Karpas-422 (cell line): ENCODE results near the gene VWA5B1. TPM values are rescaled to one million over a fixed set of nuclear protein-coding genes. Genes with fewer than 3 reads are reported as not detected.

Experiments used
- DNase-seq: peaks from one replicate; pipeline ENCODE4 v3.0.0-alpha.2; 2015
- H2AFZ ChIP-seq: fragments of 200-600 bp; sonication (generic); 2 replicates; pipeline ENCODE4 v1.6.1; 2014; ENCODE audit warnings: antibody characterized with exemption, low read length, mixed read lengths
- H3K27ac ChIP-seq: fragments of 200-600 bp; sonication (generic); 2 replicates; pipeline ENCODE4 v1.5.1; 2014; ENCODE audit warnings: mild to moderate bottlenecking, low read length, moderate library complexity
- H3K27me3 ChIP-seq: fragments of 200-600 bp; sonication (generic); 2 replicates; pipeline ENCODE4 v1.6.1; 2014; ENCODE audit warnings: low read length, mixed read lengths
- H3K36me3 ChIP-seq: fragments of 200-600 bp; sonication (generic); 2 replicates; pipeline ENCODE4 v1.6.1; 2014; ENCODE audit warnings: low read length, mixed read lengths; ENCODE audit not compliant: insufficient read depth
- H3K4me1 ChIP-seq: fragments of 200-600 bp; sonication (generic); 2 replicates; pipeline ENCODE4 v1.6.1; 2014; ENCODE audit warnings: mild to moderate bottlenecking, low read length, mixed read lengths
- H3K4me2 ChIP-seq: fragments of 200-600 bp; sonication (generic); 2 replicates; pipeline ENCODE4 v1.6.1; 2014; ENCODE audit warnings: low read length, low read depth, mild to moderate bottlenecking; ENCODE audit not compliant: poor library complexity, severe bottlenecking
- H3K4me3 ChIP-seq: fragments of 200-600 bp; sonication (generic); 2 replicates; pipeline ENCODE4 v1.5.1; 2014; ENCODE audit warnings: mild to moderate bottlenecking, antibody characterized with exemption, low read length, mixed read lengths
- H3K79me2 ChIP-seq: fragments of 200-600 bp; sonication (generic); 2 replicates; pipeline ENCODE4 v1.6.1; 2014; ENCODE audit warnings: mild to moderate bottlenecking, low read length, mixed read lengths
- H3K9ac ChIP-seq: fragments of 200-600 bp; sonication (generic); 2 replicates; pipeline ENCODE4 v1.6.0; 2014; ENCODE audit warnings: low read length
- H3K9me2 ChIP-seq: fragments of 200-600 bp; sonication (generic), shearing (Covaris generic); replicated peaks from 2 replicates; pipeline ENCODE4 v1.6.0; 2014; ENCODE audit warnings: mild to moderate bottlenecking, low read length, moderate library complexity; ENCODE audit not compliant: insufficient read depth
- H3K9me3 ChIP-seq: fragments of 300-700, 200-600 bp; sonication (generic); 2 replicates; pipeline ENCODE4 v1.6.1; 2014; ENCODE audit warnings: low read length, mixed read lengths
- H4K20me1 ChIP-seq: fragments of 200-600 bp; sonication (generic); 2 replicates; pipeline ENCODE4 v1.6.1; 2014; ENCODE audit warnings: mild to moderate bottlenecking, antibody characterized with exemption, low read length, low read depth; ENCODE audit not compliant: insufficient read depth
- total RNA-seq: library from RNA; depleted of rRNA; stranded (reverse); fragments of >200 nt; shearing (Covaris generic); gene quantifications from 2 replicates; pipeline ENCODE4 v1.2.3, GENCODE V29; 2014; ENCODE audit warnings: low replicate concordance

VWA5B1 gene
- total RNA-seq, 1 experiment from 2014 or later, result not detected

GRCh38 chr1:20343149-20343937, 52.7 kb downstream of the VWA5B1 start:
- no peaks in the 10 kb centered on the region for H4K20me1 ChIP-seq
- H3K9me2 ChIP-seq, result no peaks in the 10 kb centered on the region
- H3K9me3 ChIP-seq, result no peaks in the 10 kb centered on the region
- no peak overlapping the region for H3K4me2 ChIP-seq
- H3K79me2 ChIP-seq, result no peaks in the 10 kb centered on the region
- H3K36me3 ChIP-seq, result no peaks in the 10 kb centered on the region
- H3K27ac ChIP-seq, result no peak overlapping the region
- no peak overlapping the region for H3K9ac ChIP-seq
- H3K27me3 ChIP-seq, result 0 out of 2 replicates have a peak, but pooled peaks cover 4% of the 10 kb centered on the region
- no peak overlapping the region for H3K4me3 ChIP-seq
- no peak overlapping the region for H2AFZ ChIP-seq
- H3K4me1 ChIP-seq, result no peaks in the 10 kb centered on the region
- DNase-seq, result peak; percentile 57

GRCh38 chr1:20343938-20344302, 53.2 kb downstream of the VWA5B1 start:
- Histone ChIP-seq H2AFZ (no peak overlapping the region), H3K9me3 (no peaks in the 10 kb centered on the region), H3K36me3 (no peaks in the 10 kb centered on the region), H3K4me2 (no peak overlapping the region), H3K9me2 (no peaks in the 10 kb centered on the region), H4K20me1 (no peaks in the 10 kb centered on the region), H3K9ac (no peak overlapping the region), H3K79me2 (no peaks in the 10 kb centered on the region), H3K27ac (no peak overlapping the region), H3K4me1 (no peaks in the 10 kb centered on the region), H3K4me3 (no peak overlapping the region), H3K27me3 (0 out of 2 replicates have a peak, but pooled peaks cover 4% of the 10 kb centered on the region)
- DNase-seq, result no peak

- H3K27ac ChIP-seq, result no peak overlapping the region
Observed at GRCh38 chr1:20344738-20345137, 54.1 kb downstream of the VWA5B1 start.

GRCh38 chr1:20345419-20345818, 54.7 kb downstream of the VWA5B1 start:
- Histone ChIP-seq H3K27ac (no peak overlapping the region), H4K20me1 (no peaks in the 10 kb centered on the region), H2AFZ (no peak overlapping the region), H3K9ac (no peak overlapping the region), H3K9me2 (no peaks in the 10 kb centered on the region), H3K9me3 (no peaks in the 10 kb centered on the region), H3K4me1 (no peaks in the 10 kb centered on the region), H3K36me3 (no peaks in the 10 kb centered on the region), H3K27me3 (0 out of 2 replicates have a peak, but pooled peaks cover 4% of the 10 kb centered on the region), H3K4me2 (no peak overlapping the region), H3K4me3 (no peak overlapping the region), H3K79me2 (no peaks in the 10 kb centered on the region)
- no peak for DNase-seq

More at GRCh38 chr1:20344738-20345137, 54.1 kb downstream of the VWA5B1 start:
- Histone ChIP-seq H2AFZ (no peak overlapping the region), H3K4me2 (no peak overlapping the region), H3K4me1 (no peaks in the 10 kb centered on the region), H3K27me3 (0 out of 2 replicates have a peak, but pooled peaks cover 4% of the 10 kb centered on the region), H4K20me1 (no peaks in the 10 kb centered on the region), H3K9ac (no peak overlapping the region), H3K9me2 (no peaks in the 10 kb centered on the region), H3K79me2 (no peaks in the 10 kb centered on the region), H3K36me3 (no peaks in the 10 kb centered on the region), H3K4me3 (no peak overlapping the region), H3K9me3 (no peaks in the 10 kb centered on the region)
- DNase-seq, result no peak

- Histone ChIP-seq H2AFZ (no peak overlapping the region), H3K4me2 (no peak overlapping the region), H3K36me3 (no peaks in the 10 kb centered on the region), H3K9ac (no peak overlapping the region), H3K27me3 (0 out of 2 replicates have a peak, but pooled peaks cover 4% of the 10 kb centered on the region), H3K79me2 (no peaks in the 10 kb centered on the region), H3K9me2 (no peaks in the 10 kb centered on the region), H3K4me1 (no peaks in the 10 kb centered on the region), H3K9me3 (no peaks in the 10 kb centered on the region), H3K4me3 (no peak overlapping the region), H4K20me1 (no peaks in the 10 kb centered on the region), H3K27ac (no peak overlapping the region)
- peak; percentile 23 for DNase-seq
Observed at GRCh38 chr1:20346433-20346832, 55.8 kb downstream of the VWA5B1 start.

- DNase-seq, result no peak
- no peaks in the 10 kb centered on the region for H3K9me3 ChIP-seq
- no peak overlapping the region for H3K4me3 ChIP-seq
- H2AFZ ChIP-seq, result no peak overlapping the region
- H3K79me2 ChIP-seq, result no peaks in the 10 kb centered on the region
- peaks cover 3% of the 10 kb centered on the region; the same call in 1 of the 2 replicates for H3K4me1 ChIP-seq
- H3K9me2 ChIP-seq, result no peaks in the 10 kb centered on the region
- no peak overlapping the region for H3K27ac ChIP-seq
- H4K20me1 ChIP-seq, result no peaks in the 10 kb centered on the region
- no peak overlapping the region for H3K4me2 ChIP-seq
- H3K36me3 ChIP-seq, result no peaks in the 10 kb centered on the region
- H3K27me3 ChIP-seq, result 0 out of 2 replicates have a peak, but pooled peaks cover 4% of the 10 kb centered on the region
- H3K9ac ChIP-seq, result no peak overlapping the region
Observed at GRCh38 chr1:20347699-20348098, 57.0 kb downstream of the VWA5B1 start.

- no peak for DNase-seq
Observed at GRCh38 chr1:20348326-20348915, 57.7 kb downstream of the VWA5B1 start.

GRCh38 chr1:20349561-20349960, 58.9 kb downstream of the VWA5B1 start:
- Histone ChIP-seq H3K79me2 (no peaks in the 10 kb centered on the region), H3K4me1 (peaks cover 3% of the 10 kb centered on the region; the same call in 1 of the 2 replicates), H4K20me1 (no peaks in the 10 kb centered on the region), H3K9me2 (no peaks in the 10 kb centered on the region), H3K9ac (no peak overlapping the region), H3K27me3 (0 out of 2 replicates have a peak, but pooled peaks cover 4% of the 10 kb centered on the region), H3K9me3 (no peaks in the 10 kb centered on the region), H3K4me3 (no peak overlapping the region), H3K4me2 (no peak overlapping the region), H2AFZ (no peak overlapping the region), H3K36me3 (no peaks in the 10 kb centered on the region), H3K27ac (no peak overlapping the region)
- DNase-seq, result no peak

More at GRCh38 chr1:20348326-20348915, 57.7 kb downstream of the VWA5B1 start:
- no peak overlapping the region for H2AFZ ChIP-seq
- H4K20me1 ChIP-seq, result no peaks in the 10 kb centered on the region
- no peaks in the 10 kb centered on the region for H3K36me3 ChIP-seq
- H3K27me3 ChIP-seq, result 0 out of 2 replicates have a peak, but pooled peaks cover 4% of the 10 kb centered on the region
- H3K4me3 ChIP-seq, result no peak overlapping the region
- H3K27ac ChIP-seq, result no peak overlapping the region
- no peaks in the 10 kb centered on the region for H3K79me2 ChIP-seq
- H3K9me2 ChIP-seq, result no peaks in the 10 kb centered on the region
- H3K9ac ChIP-seq, result no peak overlapping the region
- H3K4me1 ChIP-seq, result peaks cover 3% of the 10 kb centered on the region; the same call in 1 of the 2 replicates
- H3K9me3 ChIP-seq, result no peaks in the 10 kb centered on the region
- no peak overlapping the region for H3K4me2 ChIP-seq
